NK-92 (cell line): ENCODE measurements around the gene B3GAT1.

ENCODE experiments used
- DNase-seq: peaks from one replicate; lab custom pipeline; 2025; ENCODE audit not compliant: unreplicated experiment; lab: John Stamatoyannopoulos, UW

The B3GAT1 gene

GRCh38 chr11:134413043-134413825 lies 1.2 kb upstream of the B3GAT1 start:
- no peak for DNase-seq

- DNase-seq: no peak
Measured at GRCh38 chr11:134410766-134411165, 1.3 kb downstream of the B3GAT1 start.

GRCh38 chr11:134409552-134410429 lies 2.3 kb downstream of the B3GAT1 start:
- DNase-seq: no peak

- no peak for DNase-seq
Measured at GRCh38 chr11:134407923-134408322, 4.1 kb downstream of the B3GAT1 start.

GRCh38 chr11:134407321-134407828 lies 4.7 kb downstream of the B3GAT1 start:
- DNase-seq: no peak

- DNase-seq: no peak
Measured at GRCh38 chr11:134406264-134407185, 5.5 kb downstream of the B3GAT1 start.

- no peak for DNase-seq
Measured at GRCh38 chr11:134405841-134406240, 6.2 kb downstream of the B3GAT1 start.

GRCh38 chr11:134405436-134405835 lies 6.6 kb downstream of the B3GAT1 start:
- DNase-seq: no peak

GRCh38 chr11:134404575-134405341 lies 7.3 kb downstream of the B3GAT1 start:
- no peak for DNase-seq

- DNase-seq: no peak
Measured at GRCh38 chr11:134402910-134403309, 9.1 kb downstream of the B3GAT1 start.

GRCh38 chr11:134401825-134402809 lies 9.9 kb downstream of the B3GAT1 start:
- no peak for DNase-seq

- no peak for DNase-seq
Measured at GRCh38 chr11:134399996-134400395, 12.0 kb downstream of the B3GAT1 start.

GRCh38 chr11:134399293-134399654 lies 12.8 kb downstream of the B3GAT1 start:
- no peak for DNase-seq

- no peak for DNase-seq
Measured at GRCh38 chr11:134398644-134399292, 13.3 kb downstream of the B3GAT1 start.

- no peak for DNase-seq
Measured at GRCh38 chr11:134398079-134398444, 14.0 kb downstream of the B3GAT1 start.

- no peak for DNase-seq
Measured at GRCh38 chr11:134397304-134398078, 14.6 kb downstream of the B3GAT1 start.

- no peak for DNase-seq
Measured at GRCh38 chr11:134395002-134395401, 17.0 kb downstream of the B3GAT1 start.

GRCh38 chr11:134394311-134394710 lies 17.7 kb downstream of the B3GAT1 start:
- no peak for DNase-seq
